ENCODE measurements around the gene HYLS1.

- no peak for TF ChIP-seq CTCF (conservative IDR thresholded peaks at IDR 0.05)
- no peak for TF ChIP-seq EZH2 (IDR thresholded peaks at IDR 0.05; ENCODE audit: low read depth)
These were observed 52.7 kb downstream of the HYLS1 start for GRCh38 chr11:125940145-125940544.
